GM10248 (cell line): Measurements from ENCODE around the gene CFAP410.

Experiments used
- CTCF ChIA-PET: fragments of 300-600 bp; sonication (Branson Sonifier 250); formaldehyde crosslinking; extraction: SDS; loops from one replicate; lab custom pipeline; 2021; ENCODE audit warnings: antibody characterized with exemption; lab: Yijun Ruan, JAX
- POLR2A ChIA-PET: fragments of 350-650 bp; sonication (Branson Sonifier 250); formaldehyde crosslinking; extraction: SDS; loops from one replicate; lab custom pipeline; 2020; ENCODE audit warnings: antibody characterized with exemption; lab: Yijun Ruan, JAX
- DNase-seq: peaks from one replicate; pipeline ENCODE4 v3.0.0; 2012; ENCODE audit errors: extremely low spot score
- CTCF ChIP-seq: IDR thresholded peaks from 2 replicates; pipeline ENCODE4 v1.5.1; 2012; ENCODE audit warnings: mild to moderate bottlenecking, low read depth; ENCODE audit errors: extremely low read depth, missing control alignments, control extremely low read depth

CFAP410 gene

GRCh38 chr21:44327603-44327974, 11.6 kb downstream of the CFAP410 start:
- DNase-seq, result no peak
- ChIA-PET CTCF (interaction anchor here (2.4 kb wide), 1 partner anchor 10 kb away, joined by 6 read pairs; no protein-coding TSS in a partner anchor), POLR2A (no interaction called here)
- TF ChIP-seq CTCF, result no peak

GRCh38 chr21:44326716-44327602, 12.2 kb downstream of the CFAP410 start:
- no peak for TF ChIP-seq CTCF
- DNase-seq, result no peak
- ChIA-PET POLR2A (interaction anchor here (0.6 kb wide), 1 partner anchor 12 kb away, joined by 3 read pairs; the partner anchor contains the start of gene CFAP410), CTCF (interaction anchor here (2.4 kb wide), 1 partner anchor 11 kb away, joined by 6 read pairs; no protein-coding TSS in a partner anchor)

GRCh38 chr21:44326272-44326647, 12.9 kb downstream of the CFAP410 start:
- no peak for DNase-seq
- POLR2A ChIA-PET, result interaction anchor here (0.6 kb wide), 1 partner anchor 13 kb away, joined by 3 read pairs; the partner anchor contains the start of gene CFAP410
- TF ChIP-seq CTCF, result no peak
- CTCF ChIA-PET, result interaction anchor here (1.1 to 2.7 kb wide), 2 partner anchors 22 to 28 kb away, joined by 3 to 7 read pairs; no protein-coding TSS in a partner anchor

GRCh38 chr21:44325386-44326271, 13.6 kb downstream of the CFAP410 start:
- ChIA-PET CTCF (interaction anchor here (1.1 to 2.7 kb wide), 2 partner anchors 22 to 28 kb away, joined by 3 to 7 read pairs; no protein-coding TSS in a partner anchor), POLR2A (interaction anchor here (0.6 kb wide), 1 partner anchor 14 kb away, joined by 3 read pairs; the partner anchor contains the start of gene CFAP410)
- no peak for TF ChIP-seq CTCF
- no peak for DNase-seq

- POLR2A ChIA-PET, result no interaction called here
Measured at GRCh38 chr21:44324854-44325107, 14.4 kb downstream of the CFAP410 start.

More at GRCh38 chr21:44324854-44325107, 14.4 kb downstream of the CFAP410 start:
- no peak for DNase-seq
- CTCF ChIA-PET, result interaction anchor here (2.7 kb wide), 1 partner anchor 27 kb away, joined by 7 read pairs; no protein-coding TSS in a partner anchor
- no peak for TF ChIP-seq CTCF
